Caki2 (cell line): ENCODE data around the gene RNASE4. TPM values are rescaled to one million over a fixed set of nuclear protein-coding genes. Genes with fewer than 3 reads are reported as not detected.
"Not testable (repeated sequence)": the region's sequence is repeated elsewhere in the genome, so short reads cannot be mapped to it uniquely, and the experiment has no call there.

Source experiments
- DNase-seq: peaks from one replicate; pipeline ENCODE4 v3.0.0-alpha.2; 2015; ENCODE audit warnings: low read depth
- in situ Hi-C: cut with HindIII; loops from 2 replicates; pipeline ENCODE4 v1.10.0; 2016; ENCODE audit warnings: low sequenced_read_pairs, low pct_unique_long_range_greater_than_20kb, mixed read lengths
- total RNA-seq: library from RNA; depleted of rRNA; stranded (reverse); fragments of >200 nt; shearing (Covaris generic); gene quantifications from 2 replicates; pipeline ENCODE4 v1.2.3, GENCODE V29; 2014; ENCODE audit warnings: low replicate concordance

RNASE4 gene
- total RNA-seq, 1 experiment from 2014 or later = 21.6 TPM

- in situ Hi-C loops = no loop called here
- peak; percentile 63 for DNase-seq
Observed at GRCh38 chr14:20690848-20691640, 6.7 kb downstream of the RNASE4 start.

DNA sequence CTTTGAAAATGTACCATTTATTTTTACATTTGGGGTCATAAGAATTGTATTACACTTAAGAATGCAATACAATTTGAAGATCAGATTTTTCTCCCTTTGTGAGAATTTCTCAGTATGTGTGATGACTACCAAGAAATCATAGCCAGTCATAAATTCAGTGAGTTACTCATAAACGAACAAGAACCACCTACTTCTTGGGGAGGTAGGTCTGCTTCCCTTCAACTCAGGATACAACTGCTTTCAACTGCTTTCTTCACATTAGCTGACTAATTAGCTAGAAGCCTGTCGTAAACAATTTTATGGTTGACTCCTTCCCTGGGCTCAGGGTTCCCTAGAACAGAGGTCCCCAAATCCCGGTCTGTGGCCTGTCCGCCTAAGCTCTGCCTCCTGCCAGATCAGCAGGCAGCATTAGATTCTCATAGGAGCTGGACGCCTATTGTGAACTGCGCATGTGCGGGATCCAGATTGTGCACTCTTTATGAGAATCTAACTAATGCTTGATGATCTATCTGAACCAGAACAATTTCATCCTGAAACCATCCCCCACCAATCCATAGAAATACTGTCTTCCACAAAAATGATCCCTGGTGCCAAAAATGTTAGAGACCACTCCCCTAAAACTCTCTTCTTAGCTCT is 7.9 kb downstream of the RNASE4 start:
- in situ Hi-C loops = no loop called here

GRCh38 chr14:20696764-20697163 is 12.4 kb downstream of the RNASE4 start:
- in situ Hi-C loops = no loop called here
- DNase-seq = no peak

More for the DNA sequence above, 7.9 kb downstream of the RNASE4 start:
- no peak for DNase-seq

DNA sequence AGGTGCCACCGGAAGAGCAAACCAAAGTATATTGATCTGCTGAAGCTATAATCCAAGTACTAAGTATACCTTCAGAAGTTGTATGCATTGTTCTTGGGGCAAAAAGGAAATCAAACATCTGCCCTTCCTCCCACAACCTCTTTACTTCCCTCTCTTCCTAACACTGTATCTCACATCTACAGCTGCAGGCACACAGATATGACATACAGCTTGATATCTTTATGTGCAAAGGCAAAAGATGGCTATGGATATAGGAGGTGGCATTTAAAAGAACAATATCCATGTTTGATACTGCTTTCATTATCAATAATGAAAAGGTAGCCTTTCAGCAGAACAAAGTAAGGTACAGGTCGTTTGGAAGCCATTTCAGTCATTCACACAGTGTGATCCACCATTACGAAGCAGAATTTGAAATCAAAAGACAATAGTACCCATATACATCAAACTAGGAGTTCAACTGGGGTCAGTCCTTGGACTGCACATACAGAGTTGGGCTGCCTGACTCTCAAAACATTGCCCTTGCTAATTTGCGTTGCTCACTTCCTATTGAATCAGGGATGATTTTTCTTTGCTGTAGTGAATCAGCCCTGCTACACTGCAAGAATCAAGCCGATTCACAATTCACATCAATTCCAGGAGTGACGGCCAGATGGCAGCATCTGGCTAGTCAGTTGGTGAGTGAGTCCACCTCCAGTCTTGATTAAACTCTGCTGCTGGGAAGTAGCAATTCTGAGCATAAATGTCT is 13.1 kb downstream of the RNASE4 start:
- in situ Hi-C loops = no loop called here

DNA sequence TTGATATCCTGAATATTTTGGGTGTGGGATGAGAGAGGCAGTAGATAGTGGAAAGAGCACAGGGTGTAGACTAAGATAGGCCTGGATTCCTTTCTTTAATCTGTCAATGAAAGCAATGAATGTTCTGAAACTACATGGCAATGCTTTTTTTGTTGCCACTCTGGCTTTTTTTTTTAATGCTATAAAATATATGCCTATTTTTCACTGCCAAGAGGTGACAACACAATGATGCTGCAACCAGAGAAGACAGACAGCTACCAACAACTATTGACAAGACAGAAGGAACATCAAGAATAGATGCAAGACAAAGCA is 13.6 kb downstream of the RNASE4 start:
- DNase-seq = no peak
- in situ Hi-C loops = no loop called here

More for the DNA sequence above, 13.1 kb downstream of the RNASE4 start:
- DNase-seq = peak; percentile 47

DNA sequence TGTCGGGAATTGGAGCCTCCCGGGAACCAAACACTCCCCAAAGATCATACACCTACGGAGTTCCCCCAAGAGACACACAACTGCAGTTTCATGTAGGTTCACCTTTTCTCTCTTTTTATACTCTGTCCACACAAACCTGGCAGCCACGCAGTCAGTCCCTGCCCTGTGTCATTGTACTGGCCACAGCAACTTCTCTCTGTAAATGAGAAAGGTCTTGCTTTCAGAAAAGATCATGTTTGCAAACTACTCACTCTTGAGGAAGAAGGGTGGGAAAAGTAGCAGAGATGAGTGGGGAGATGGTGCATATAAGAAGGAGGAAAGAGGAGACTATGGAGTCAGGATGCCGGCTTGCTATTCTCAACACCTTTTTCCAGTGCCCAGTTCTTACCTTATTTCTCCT is 14.6 kb downstream of the RNASE4 start:
- no peak for DNase-seq
- in situ Hi-C loops = no loop called here

DNA sequence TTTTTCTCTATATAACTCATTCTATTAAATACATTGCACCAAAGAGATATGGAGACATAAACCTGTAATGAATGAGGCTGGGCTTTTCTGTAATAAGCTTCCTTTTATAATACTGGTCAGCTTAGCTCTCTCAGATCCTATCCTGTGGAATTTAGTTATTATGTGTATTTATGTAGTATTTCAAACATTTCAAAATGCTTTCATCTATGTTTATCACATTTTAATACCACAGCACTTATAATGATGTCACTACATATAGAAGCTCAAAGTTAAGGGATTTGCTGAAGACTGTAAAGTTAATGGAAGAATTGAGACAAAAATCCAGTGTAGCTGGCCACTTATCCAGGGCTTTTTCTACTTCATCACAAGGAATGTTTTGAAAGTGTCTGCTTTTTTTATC is 15.6 kb downstream of the RNASE4 start:
- in situ Hi-C loops = no loop called here

GRCh38 chr14:20700965-20701364 is 16.6 kb downstream of the RNASE4 start:
- DNase-seq, in situ Hi-C loops: not testable (repeated sequence)

More for the DNA sequence above, 15.6 kb downstream of the RNASE4 start:
- no peak for DNase-seq

DNA sequence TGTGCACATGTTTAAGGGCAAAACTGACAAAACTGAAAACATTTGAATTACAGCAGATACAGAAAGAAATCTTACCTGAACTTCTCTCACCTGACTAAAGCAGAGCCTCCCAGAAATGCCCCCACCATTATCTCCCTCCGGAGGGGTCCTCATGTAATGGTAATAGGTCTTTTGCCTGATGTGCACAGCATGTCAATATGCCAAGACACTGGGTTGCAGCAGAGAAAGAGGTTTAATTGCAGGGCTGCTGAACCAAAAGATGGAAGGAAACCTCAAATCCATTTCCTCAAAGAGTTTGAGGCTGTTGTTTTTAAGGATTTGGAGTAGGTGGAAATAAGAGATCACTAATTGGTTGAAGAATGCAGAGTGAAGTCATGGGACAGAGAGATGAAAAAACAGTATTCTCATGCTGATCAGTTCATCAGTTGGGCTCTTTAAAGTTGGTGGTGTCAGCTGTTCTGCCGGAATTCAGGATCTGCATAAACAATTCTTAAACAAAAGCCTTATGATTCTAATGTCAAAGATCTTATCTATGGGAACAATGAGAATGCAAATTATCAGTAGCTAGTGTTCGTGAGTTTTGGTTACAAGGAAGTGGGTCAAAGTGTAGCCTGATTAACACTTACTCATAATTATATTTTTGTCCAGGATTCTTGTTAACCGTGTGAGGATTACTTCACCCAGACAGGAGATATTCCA is 22.4 kb downstream of the RNASE4 start:
- DNase-seq = no peak
- in situ Hi-C loops = no loop called here

- in situ Hi-C loops = no loop called here
- peak; percentile 21 for DNase-seq
Observed at GRCh38 chr14:20707622-20708021, 23.3 kb downstream of the RNASE4 start.

DNA sequence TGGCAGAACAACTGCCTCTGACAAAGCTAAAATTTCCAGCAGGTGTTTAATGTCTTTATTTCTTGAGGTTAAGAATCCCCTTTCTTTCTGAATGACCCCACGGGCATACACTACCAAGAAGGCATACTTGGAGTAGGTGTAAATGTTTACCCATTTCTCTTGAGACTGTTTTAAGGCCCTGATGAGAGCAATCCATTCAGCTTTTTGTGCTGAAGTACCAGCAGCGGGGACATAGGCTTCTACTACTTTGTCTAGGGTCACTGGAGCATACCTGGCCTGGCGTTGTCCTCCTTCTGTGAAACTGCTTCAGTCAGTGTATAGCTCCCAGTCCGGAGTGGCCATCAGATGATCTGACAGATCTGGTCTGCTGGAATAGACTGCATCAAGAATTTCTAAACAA is 26.9 kb downstream of the RNASE4 start:
- no peak for DNase-seq
- in situ Hi-C loops = loop anchor here (10.0 kb wide), 1 partner anchor 74 kb away; the partner anchor contains the start of gene RNASE6

- DNase-seq = no peak
- in situ Hi-C loops = loop anchor here (10.0 kb wide), 1 partner anchor 73 kb away; the partner anchor contains the start of gene RNASE6
Observed at GRCh38 chr14:20711685-20712084, 27.3 kb downstream of the RNASE4 start.

DNA sequence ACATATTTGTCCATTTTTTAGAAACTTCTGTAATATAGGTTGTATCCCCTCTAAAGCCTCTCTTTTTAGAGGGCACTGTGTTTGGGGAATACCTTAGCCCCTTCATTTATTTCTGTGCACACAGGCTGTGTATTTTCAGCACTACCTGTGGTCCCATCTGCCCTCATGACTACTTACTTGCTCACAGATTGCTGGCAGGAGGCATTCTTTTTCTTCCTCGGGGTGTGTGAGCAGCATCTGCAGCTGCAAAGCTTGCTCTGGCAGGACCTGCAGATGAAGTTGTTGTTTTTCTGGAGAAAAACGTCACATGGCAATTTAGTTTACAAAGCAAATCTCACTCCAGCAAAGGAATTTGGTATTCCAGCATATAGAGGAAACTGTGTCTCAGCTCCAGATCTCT is 28.5 kb downstream of the RNASE4 start:
- in situ Hi-C loops = loop anchor here (10.0 kb wide), 1 partner anchor 72 kb away; the partner anchor contains the start of gene RNASE6
- DNase-seq = no peak

DNA sequence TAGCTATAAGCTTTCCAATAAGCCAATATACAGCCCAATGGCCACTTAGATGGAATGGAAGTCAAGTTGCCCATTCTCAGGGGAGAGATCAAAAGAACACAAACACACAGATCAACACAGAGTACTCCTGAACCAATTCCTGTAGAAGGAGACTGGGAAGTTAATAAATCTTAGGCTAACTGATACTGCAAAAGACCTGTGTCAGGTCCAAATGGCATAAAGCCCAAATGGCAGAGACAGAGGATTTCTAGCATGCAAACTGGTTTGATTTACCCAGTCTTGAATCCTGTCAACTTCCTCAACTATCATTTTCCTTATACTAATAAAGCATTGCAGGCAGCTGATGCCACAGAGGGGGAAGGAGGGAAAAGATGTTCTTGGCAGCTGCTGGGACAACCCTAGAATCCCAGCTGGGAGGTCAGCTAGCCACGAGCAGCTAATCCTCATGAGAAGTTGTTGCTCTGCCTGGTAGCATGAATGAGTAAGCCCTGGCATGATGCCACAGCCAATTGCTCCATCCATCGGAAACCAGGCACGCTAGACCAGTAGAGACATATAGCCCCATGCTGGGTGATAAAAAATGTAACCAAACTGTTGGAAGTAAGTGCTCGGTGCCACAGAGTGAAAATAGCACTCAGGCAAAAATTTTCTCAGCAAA is 30.4 kb downstream of the RNASE4 start:
- peak; percentile 44 for DNase-seq
- in situ Hi-C loops = loop anchor here (10.0 kb wide), 1 partner anchor 70 kb away; the partner anchor contains the start of gene RNASE6

DNA sequence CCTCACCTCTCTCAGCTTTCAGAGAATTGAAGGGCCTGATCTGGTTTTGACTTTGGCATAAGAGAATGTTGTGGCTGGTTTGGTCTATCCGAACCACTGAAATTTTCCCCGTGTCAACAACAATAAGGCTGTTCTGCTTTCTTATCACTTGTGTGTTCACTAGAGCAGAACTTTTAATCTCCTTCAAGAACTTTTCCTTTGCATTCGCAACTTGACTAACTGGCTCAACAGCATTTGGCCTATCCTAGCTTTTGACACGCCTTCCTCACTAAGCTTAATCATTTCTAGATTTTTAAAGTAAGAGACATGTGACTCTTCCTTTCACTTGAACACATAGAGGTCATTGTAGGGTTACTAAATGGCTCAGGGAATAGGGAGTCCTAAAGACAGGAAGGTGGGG is 35.4 kb downstream of the RNASE4 start:
- peak; percentile 55 for DNase-seq
- in situ Hi-C loops = loop anchor here (10.0 kb wide), 1 partner anchor 65 kb away; the partner anchor contains the start of gene RNASE6

GRCh38 chr14:20720741-20721140 is 36.4 kb downstream of the RNASE4 start:
- in situ Hi-C loops = no loop called here
- DNase-seq = no peak

GRCh38 chr14:20722016-20722415 is 37.7 kb downstream of the RNASE4 start:
- in situ Hi-C loops = no loop called here
- no peak for DNase-seq

DNA sequence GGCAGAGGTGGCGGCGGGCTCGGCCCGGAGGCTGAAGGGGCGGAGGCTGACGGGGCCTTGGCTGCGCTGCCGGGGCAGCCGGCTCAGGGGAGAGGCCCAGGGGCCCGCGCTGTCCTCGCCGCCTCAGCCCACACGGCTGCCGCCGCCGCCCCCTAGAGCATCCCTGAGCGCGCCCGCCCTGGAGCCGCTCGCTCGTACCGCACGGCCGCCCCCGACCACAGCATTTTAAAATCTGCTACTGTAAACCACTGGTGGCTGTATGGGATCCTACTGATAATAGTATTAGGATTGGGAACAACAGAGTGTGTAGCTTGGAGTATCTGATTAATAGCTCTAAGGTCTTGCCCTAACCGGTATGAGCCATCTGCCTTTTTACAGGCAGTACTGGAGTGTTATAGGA is 39.1 kb downstream of the RNASE4 start:
- in situ Hi-C loops = no loop called here
- no peak for DNase-seq
